Gastrocnemius medialis (tissue), 4 donors: ENCODE results near the gene MICU2.
A peak's percentile ranks its signal among the peaks of the same experiment; 100 is the strongest.

Experiments
- CTCF ChIP-seq, 5 experiments: fragments of 450-650 bp in 3 of 5; fragments of 200-600 bp in 2 of 5; sonication (generic) in 2 of 5; IDR thresholded peaks in 4 of 5; conservative IDR thresholded peaks in 1 of 5; 1 replicate in 4 of 5; 2 replicates in 1 of 5; pipeline ENCODE4 v1.5.1; 2016 to 2019; ENCODE audit warnings: antibody characterized with exemption in 5 of 5, mild to moderate bottlenecking in 3 of 5, moderate library complexity in 3 of 5
- POLR2A ChIP-seq, 2 donors: fragments of 450-650 bp; IDR thresholded peaks; one replicate each; pipeline ENCODE4 v1.6.1; 2017; ENCODE audit warnings: antibody characterized with exemption in 2 of 2, mild to moderate bottlenecking in 2 of 2, moderate library complexity in 2 of 2

- TF ChIP-seq CTCF (IDR thresholded peaks at IDR 0.05 in 4 of 5, conservative IDR thresholded peaks at IDR 0.05 in 1 of 5) (peak; percentile 83 to 99 (median 88)), POLR2A (IDR thresholded peaks at IDR 0.05) (no peak)
Measured at GRCh38 chr13:21476893-21477472, 127.0 kb downstream of the MICU2 start.
